Measurements from ENCODE around the gene STX16.

The STX16 gene

DNA sequence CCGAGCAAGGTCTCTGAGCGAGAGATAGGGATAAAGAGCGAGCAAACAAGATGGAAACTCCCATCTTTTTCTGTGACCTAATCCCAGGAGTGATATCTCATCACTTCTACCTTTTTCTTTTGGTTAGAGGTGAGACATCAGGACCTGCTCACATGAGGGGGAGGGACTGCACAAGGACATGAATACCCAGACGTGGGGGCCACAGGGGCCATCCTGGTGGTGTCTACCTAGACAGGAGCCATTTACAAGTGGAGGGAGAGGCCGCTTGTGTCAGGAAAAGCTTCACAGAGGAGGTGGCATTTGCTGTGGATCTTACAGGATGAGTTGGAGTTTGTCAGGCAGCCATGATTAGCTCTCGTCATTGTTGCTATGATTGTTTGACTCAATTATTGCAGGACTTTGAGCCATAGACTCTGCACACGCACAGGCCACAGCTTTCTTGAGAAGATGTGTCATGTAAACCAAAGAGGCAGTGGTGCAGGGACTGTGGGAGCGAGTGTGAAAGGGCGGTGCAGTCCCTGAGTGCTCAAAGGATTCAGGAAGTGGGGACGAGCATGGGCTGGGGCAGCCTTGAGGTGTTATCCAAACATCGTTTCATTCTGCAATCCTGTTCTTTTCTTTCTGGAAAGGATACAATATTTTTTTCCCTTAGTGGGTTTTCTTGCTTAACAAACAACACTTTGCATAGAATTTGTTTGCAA, 49.2 kb downstream of the STX16 start:
- no peak for DNase-seq

- no peak for DNase-seq
These were observed 49.7 kb downstream of the STX16 start for GRCh38 chr20:58700823-58701222.

- DNase-seq, result no peak
These were observed 50.5 kb downstream of the STX16 start for GRCh38 chr20:58701431-58702160.

- no peak for DNase-seq
These were observed 51.1 kb downstream of the STX16 start for GRCh38 chr20:58702161-58702510.

- peak; percentile 6 for DNase-seq
These were observed 52.0 kb downstream of the STX16 start for GRCh38 chr20:58702859-58703648.

- peak; percentile 4 for DNase-seq
These were observed 52.8 kb downstream of the STX16 start for GRCh38 chr20:58703765-58704371.

DNA sequence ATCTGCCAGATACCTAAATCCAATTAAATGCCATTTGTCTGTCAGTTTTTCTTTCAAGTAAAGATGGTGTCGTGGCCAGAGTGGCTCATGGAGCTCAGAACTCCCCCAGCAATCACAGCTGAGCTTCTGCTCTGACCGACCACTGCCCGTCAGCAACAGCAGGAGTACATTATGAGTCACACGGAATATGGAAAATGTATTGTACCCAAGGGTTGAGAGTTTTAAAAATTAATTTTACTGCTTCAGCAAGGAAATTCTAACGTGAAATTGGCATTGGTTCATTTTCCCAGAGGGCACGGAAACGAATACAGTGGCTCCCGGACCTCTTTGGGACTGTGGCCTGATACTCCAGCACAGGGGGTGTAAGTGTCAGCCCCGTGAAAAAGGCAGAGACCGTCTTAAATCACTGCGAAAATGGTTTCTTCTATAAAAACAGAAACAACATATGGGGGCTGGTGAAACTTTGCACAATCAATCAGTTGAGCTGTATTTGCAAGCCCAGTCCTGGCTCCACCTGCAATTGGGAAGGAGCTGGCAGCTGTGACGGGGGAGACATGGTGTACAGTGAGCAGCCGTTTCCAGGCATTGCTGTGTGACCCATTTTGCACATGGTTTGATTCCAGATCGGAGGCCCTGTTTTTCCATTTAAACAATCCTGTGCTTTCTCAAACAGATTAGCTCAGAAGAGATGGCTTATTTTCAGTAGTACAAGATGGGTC, 54.3 kb downstream of the STX16 start:
- DNase-seq, result no peak

DNA sequence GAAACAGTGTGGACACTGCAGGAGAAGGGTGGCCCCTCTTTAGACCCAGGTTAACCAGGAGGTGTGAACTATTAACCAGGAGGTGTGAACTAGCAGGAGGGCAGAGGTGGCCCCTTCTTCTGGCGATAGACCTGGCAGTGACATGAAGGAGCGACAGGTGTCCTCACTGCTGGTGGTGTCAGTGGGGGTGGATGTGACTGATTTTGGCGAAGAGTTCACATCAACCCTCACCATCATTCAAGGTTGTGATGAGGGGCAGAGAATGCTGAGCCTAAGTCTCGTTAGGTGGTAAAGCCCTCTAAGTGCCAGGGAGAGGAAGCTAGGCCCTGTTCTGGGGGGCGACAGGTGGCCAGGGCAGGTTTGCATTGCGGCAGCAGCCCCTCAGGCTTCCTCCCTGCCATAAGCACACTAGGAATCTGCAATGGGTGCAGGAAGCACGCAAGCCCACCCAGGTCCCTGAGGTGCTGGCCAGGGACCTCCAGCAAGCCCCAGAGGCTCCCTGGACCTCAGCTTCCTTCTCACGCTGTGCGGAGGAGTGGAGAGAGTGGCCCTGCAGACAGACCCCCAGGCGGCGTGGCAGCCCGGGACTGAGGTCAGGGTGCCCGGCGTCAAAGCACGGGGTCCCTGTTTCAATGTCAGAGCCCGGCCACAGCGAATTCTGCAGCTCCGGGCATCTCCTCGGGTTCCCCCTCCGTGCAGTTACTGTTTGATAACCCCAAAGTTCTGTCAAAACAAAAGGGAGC, 55.2 kb downstream of the STX16 start:
- peak; percentile 3 for DNase-seq

GRCh38 chr20:58706975-58707681, 56.0 kb downstream of the STX16 start:
- peak; percentile 5 for DNase-seq

- DNase-seq, result no peak
These were observed 56.7 kb downstream of the STX16 start for GRCh38 chr20:58707770-58708169.

DNA sequence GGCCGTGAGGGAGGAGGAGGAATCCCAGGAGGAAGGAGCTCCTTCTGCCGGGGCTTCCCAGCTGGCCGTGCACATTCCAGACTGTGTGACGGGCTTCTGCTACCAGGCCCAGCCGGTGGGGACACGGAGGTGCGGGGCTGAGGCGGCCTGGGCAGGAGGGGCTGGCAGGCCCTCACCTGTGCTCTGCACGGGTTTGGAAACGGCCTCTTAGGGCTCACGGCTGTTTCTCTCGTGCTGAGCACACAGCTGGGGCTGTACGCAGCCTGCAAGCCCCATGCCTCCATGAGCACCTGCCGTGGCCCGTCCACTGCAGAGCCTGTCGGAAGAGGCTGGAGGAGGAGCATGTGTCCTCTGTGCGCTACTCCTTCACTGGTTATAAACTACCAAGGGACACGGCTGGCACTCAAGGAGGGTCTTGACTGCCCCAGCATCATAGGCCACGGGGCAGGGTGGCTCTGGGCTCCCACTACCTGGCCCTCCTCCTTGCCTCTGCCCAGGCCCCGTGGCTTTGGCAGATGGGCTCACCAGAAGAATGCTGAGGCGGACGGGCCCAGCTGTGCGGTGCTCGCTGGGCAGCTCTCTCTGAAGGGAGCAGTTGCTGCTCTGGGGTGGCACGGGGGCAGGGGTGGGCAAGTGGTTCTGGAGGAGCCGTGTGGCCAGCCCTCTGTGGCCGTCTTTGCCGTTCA, 57.3 kb downstream of the STX16 start:
- peak; percentile 6 for DNase-seq

DNA sequence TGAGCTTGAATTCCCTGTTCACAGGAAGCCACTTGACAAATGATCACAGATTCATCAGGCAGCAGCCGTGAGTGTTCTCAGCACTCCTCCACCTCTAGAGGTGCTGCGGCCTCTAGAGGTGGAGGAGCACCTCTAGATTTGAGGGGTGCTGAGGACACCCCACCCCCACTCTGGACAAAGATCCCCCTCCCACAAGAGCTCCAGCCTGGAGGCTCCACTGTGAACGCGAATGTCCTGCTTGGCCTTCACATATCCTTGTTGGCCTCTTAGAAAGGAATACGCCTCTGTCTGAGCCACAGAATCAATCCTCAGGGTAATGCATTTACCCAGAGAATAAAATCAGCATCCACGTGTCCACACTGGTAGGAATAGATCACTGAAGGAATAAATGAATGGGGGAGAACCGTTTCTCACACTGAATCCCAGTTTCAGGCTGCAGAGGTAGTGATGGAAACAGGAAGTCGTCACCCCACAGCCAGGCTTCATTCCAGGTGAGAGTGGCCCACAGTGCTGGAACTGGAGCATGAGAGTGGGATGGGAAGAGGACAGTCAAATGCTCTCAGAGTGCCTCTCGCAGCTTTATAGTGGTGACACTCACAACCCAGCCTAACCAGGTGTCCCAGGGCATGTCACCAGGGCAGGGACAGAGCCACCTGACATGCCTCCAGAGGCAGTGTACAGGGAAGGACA, 58.1 kb downstream of the STX16 start:
- no peak for DNase-seq

GRCh38 chr20:58709703-58710039, 58.6 kb downstream of the STX16 start:
- DNase-seq, result no peak

DNA sequence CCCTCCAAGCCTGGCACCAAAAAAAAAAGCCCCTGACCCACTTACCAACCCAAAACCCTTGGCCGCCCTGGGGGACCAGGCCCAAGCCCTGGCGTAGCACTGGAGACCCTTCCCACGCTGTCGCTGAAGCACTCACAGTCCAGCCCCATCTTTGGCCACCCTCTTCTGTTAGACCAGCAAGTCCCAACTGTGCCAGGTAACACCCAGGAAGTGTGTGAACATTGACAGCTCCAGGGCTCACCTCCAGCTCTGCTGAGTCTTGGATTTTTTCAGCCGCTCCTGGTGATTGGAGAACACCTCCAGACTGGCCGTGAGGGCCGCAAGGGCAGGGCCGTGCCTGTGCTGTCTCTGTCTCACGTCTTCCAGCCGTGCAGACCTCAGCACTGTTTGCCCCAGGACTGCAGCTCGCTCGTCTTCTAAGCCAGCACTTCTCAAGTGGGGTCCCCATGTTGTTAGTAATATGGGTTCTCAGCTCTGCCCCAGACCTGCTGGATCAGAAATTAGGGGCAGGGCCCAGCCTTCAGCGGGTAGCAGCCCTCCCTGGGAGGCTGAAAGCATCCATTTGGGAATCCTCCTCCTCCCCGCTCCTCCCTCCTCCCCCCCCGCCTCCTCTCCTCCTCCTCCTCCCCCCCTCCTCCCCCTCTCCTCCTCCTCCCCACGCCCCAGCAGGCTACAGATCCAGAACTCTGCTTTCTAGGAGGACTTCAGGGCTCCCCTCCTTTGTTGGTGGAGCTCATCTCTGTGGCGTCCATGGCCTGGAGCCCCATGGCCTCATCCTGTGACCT, 59.6 kb downstream of the STX16 start:
- peak; percentile 3 for DNase-seq

GRCh38 chr20:58711266-58712051, 60.4 kb downstream of the STX16 start:
- DNase-seq, result peak; percentile 6

GRCh38 chr20:58712151-58712791, 61.2 kb downstream of the STX16 start:
- DNase-seq, result peak; percentile 5

GRCh38 chr20:58712806-58713731, 62.0 kb downstream of the STX16 start:
- DNase-seq, result peak; percentile 9

Data from activated naive CD4-positive, alpha-beta T cell treated with anti-CD3 and anti-CD28 coated beads, Interleukin-2, amount 50 U/mL, for 16 hours (primary cell).